Measurements from ENCODE around the gene ZNF792.

- TF ChIP-seq CTCF (IDR thresholded peaks at IDR 0.05) (no peak), POLR2AphosphoS5 (IDR thresholded peaks at IDR 0.05) (no peak), POLR2A (IDR thresholded peaks at IDR 0.05; ENCODE audit: low read depth) (no peak), EP300 (IDR thresholded peaks at IDR 0.05) (no peak)
These were observed 10.9 kb downstream of the ZNF792 start for GRCh38 chr19:34953092-34953491.
